Transverse colon (tissue), 4 donors: ENCODE results near the gene TPM1. TPM values are rescaled to one million over a fixed set of nuclear protein-coding genes. Genes with fewer than 3 reads are reported as not detected.
A peak's percentile ranks its signal among the peaks of the same experiment; 100 is the strongest.

Source experiments
- DNase-seq: peaks from one replicate; pipeline ENCODE4 v3.0.0-alpha.2; 2019
- H3K27ac ChIP-seq, 4 donors: fragments of 200-600 bp; sonication (generic); 2 replicates each; pipeline ENCODE4 v1.5.1; 2016 to 2018; ENCODE audit warnings: inconsistent platforms in 4 of 4
- H3K27me3 ChIP-seq: fragments of 200-600 bp; sonication (generic); 2 replicates; pipeline ENCODE4 v1.5.1; 2017; ENCODE audit warnings: inconsistent platforms
- H3K36me3 ChIP-seq, 4 donors: fragments of 200-600 bp; sonication (generic); 2 replicates each; pipeline ENCODE4 v1.5.1; 2017 to 2019; ENCODE audit warnings: inconsistent platforms in 4 of 4
- H3K4me1 ChIP-seq, 4 donors: fragments of 200-600 bp; sonication (generic); 2 replicates each; pipeline ENCODE4 v1.5.1; 2017 to 2020; ENCODE audit warnings: inconsistent platforms in 4 of 4
- H3K4me3 ChIP-seq, 4 donors: fragments of 200-600 bp; sonication (generic); 1 replicate in 1 of 4; 2 replicates in 3 of 4; pipeline versions ENCODE4 v1.5.1 to v1.6.1; 2017 to 2019; ENCODE audit warnings: inconsistent platforms in 4 of 4
- H3K9me3 ChIP-seq, 2 donors: fragments of 200-600 bp; sonication (generic); 2 replicates each; pipeline ENCODE4 v1.5.1; 2017 to 2019; ENCODE audit warnings: inconsistent platforms in 2 of 2
- CTCF ChIP-seq, 5 experiments: fragments of 200-600 bp in 3 of 5; fragments of 450-650 bp in 2 of 5; sonication (generic) in 3 of 5; IDR thresholded peaks; 1 replicate in 2 of 5; 2 replicates in 3 of 5; pipeline ENCODE4 v1.5.1; 2016 to 2017; ENCODE audit warnings: antibody characterized with exemption in 5 of 5, inconsistent platforms in 3 of 5, mild to moderate bottlenecking in 2 of 5, moderate library complexity in 1 of 5
- EP300 ChIP-seq: sonication (generic); formaldehyde crosslinking; IDR thresholded peaks from one replicate; pipeline ENCODE4 v1.6.1; 2017; ENCODE audit warnings: antibody characterized with exemption, low read depth
- POLR2A ChIP-seq: fragments of 450-650 bp; IDR thresholded peaks from one replicate; pipeline ENCODE4 v1.6.1; 2016; ENCODE audit warnings: antibody characterized with exemption, mild to moderate bottlenecking, moderate library complexity
- POLR2AphosphoS5 ChIP-seq, 3 donors: sonication (generic); formaldehyde crosslinking; IDR thresholded peaks; one replicate each; pipeline ENCODE4 v1.6.1; 2016; ENCODE audit warnings: antibody characterized with exemption in 3 of 3
- WGBS, 2 donors: methylation state at CpG; one replicate each; pipeline ENCODE4 v1.1.5; 2018; ENCODE audit warnings: low coverage in 1 of 2; 5-methylcytosine and 5-hydroxymethylcytosine counted together
- in situ Hi-C, 4 donors: fragments of 200-750 bp; cut with MboI; loops; one replicate each; pipeline versions ENCODE4 v1.15.0 to v1.15.1; 2017; ENCODE audit warnings: low sequenced_read_pairs in 3 of 4, low pct_ligation_motif_present in 1 of 4, low pct_unique_long_range_greater_than_20kb in 1 of 4
- intact Hi-C: fragments of 100-400 bp; cut with DNase I; formaldehyde crosslinking; loops from one replicate; pipeline ENCODE4 v1.15.1; 2023; ENCODE audit warnings: low total_unique reads
- total RNA-seq, 4 donors: library from RNA; depleted of rRNA; stranded (reverse); fragments of >200 nt; gene quantifications; one replicate each; pipeline ENCODE4 v1.1.0, GENCODE V29; 2016

The TPM1 gene
- total RNA-seq, 4 donors from 2014 or later = 775 to 2,480 (median 1,140) TPM

GRCh38 chr15:63052961-63053698 lies 10.6 kb downstream of the TPM1 start:
- H3K4me3 ChIP-seq = peak overlapping the region in 1 of 4 donors; percentile 8
- WGBS, 2 donors = 31 to 50% methylated on average over 1 to 7 of the region's 7 CpGs
- intact Hi-C loops = no loop called here
- H3K4me1 ChIP-seq = peaks cover 29 to 83% (median 61%) of the 10 kb centered on the region in 4 donors
- TF ChIP-seq EP300 = no peak
- peak; percentile 7 to 66 (median 49) for TF ChIP-seq POLR2AphosphoS5 (IDR thresholded peaks at IDR 0.05)
- no peak for TF ChIP-seq POLR2A
- no peaks in the 10 kb centered on the region for H3K27me3 ChIP-seq
- H3K36me3 ChIP-seq = peaks cover 0 to 11% (median 4%) of the 10 kb centered on the region in 4 donors
- no peaks in the 10 kb centered on the region for H3K9me3 ChIP-seq
- peak; percentile 42 for DNase-seq
- in situ Hi-C loops = no loop called here
- H3K27ac ChIP-seq = peak overlapping the region; percentile 96 to 98 (median 96)

GRCh38 chr15:63054281-63054683 lies 11.7 kb downstream of the TPM1 start:
- Histone ChIP-seq H3K4me1 (peaks cover 29 to 84% (median 62%) of the 10 kb centered on the region in 4 donors), H3K27ac (peak overlapping the region; percentile 96 to 98 (median 96)), H3K36me3 (peaks cover 0 to 22% (median 10%) of the 10 kb centered on the region in 4 donors), H3K27me3 (no peaks in the 10 kb centered on the region), H3K4me3 (peak overlapping the region in 1 of 4 donors; percentile 13), H3K9me3 (no peaks in the 10 kb centered on the region)
- intact Hi-C loops = no loop called here
- in situ Hi-C loops = no loop called here
- WGBS, 2 donors = 41% methylated on average over 4 of the region's 4 CpGs; no CpG with 5 or more reads in 1 of the 2 donors
- no peak for TF ChIP-seq EP300
- no peak for TF ChIP-seq CTCF (IDR thresholded peaks at IDR 0.05)
- TF ChIP-seq POLR2AphosphoS5 (IDR thresholded peaks at IDR 0.05) = peak in 2 of 3 donors; percentile 57 to 61
- peak; percentile 39 for TF ChIP-seq POLR2A
- no peak for DNase-seq

- Histone ChIP-seq H3K36me3 (peaks cover 0 to 29% (median 14%) of the 10 kb centered on the region in 4 donors), H3K27me3 (no peaks in the 10 kb centered on the region), H3K4me3 (no peak overlapping the region), H3K9me3 (no peaks in the 10 kb centered on the region), H3K27ac (peak overlapping the region; percentile 96 to 98 (median 96)), H3K4me1 (peaks cover 31 to 84% (median 61%) of the 10 kb centered on the region in 4 donors)
- TF ChIP-seq POLR2A = no peak
- peak; percentile 25 to 64 (median 34) for TF ChIP-seq POLR2AphosphoS5 (IDR thresholded peaks at IDR 0.05)
- WGBS, 2 donors = 14 to 27% methylated on average over 1 of the region's 1 CpG
- DNase-seq = no peak
- in situ Hi-C loops (no loop called here), intact Hi-C loops (no loop called here)
Measured at GRCh38 chr15:63054985-63055384, 12.4 kb downstream of the TPM1 start.

- H3K27ac ChIP-seq = peak overlapping the region; percentile 96 to 98 (median 96)
- peak; percentile 53 for DNase-seq
- in situ Hi-C loops = no loop called here
- no peak overlapping the region for H3K4me3 ChIP-seq
- H3K4me1 ChIP-seq = peaks cover 33 to 71% (median 49%) of the 10 kb centered on the region in 4 donors
- H3K27me3 ChIP-seq = no peaks in the 10 kb centered on the region
- no peaks in the 10 kb centered on the region for H3K9me3 ChIP-seq
- H3K36me3 ChIP-seq = peaks cover 0 to 48% (median 23%) of the 10 kb centered on the region in 4 donors
- intact Hi-C loops = no loop called here
- 53 to 58% methylated on average over 6 of the region's 6 CpGs for WGBS, 2 donors
- TF ChIP-seq CTCF (IDR thresholded peaks at IDR 0.05) (peak in 1 of 5 experiments; percentile 10), POLR2AphosphoS5 (IDR thresholded peaks at IDR 0.05) (peak; percentile 12 to 51 (median 43)), EP300 (no peak), POLR2A (no peak)
Measured at GRCh38 chr15:63056829-63057228, 14.3 kb downstream of the TPM1 start.
